RWPE2 (cell line): Measurements from ENCODE around the gene MAB21L2.
A peak's percentile ranks its signal among the peaks of the same experiment; 100 is the strongest.
"Not testable (repeated sequence)": the region's sequence is repeated elsewhere in the genome, so short reads cannot be mapped to it uniquely, and the experiment has no call there.

ENCODE experiments used
- ATAC-seq: fragments of 200-7000 bp; cut with Tn5 transposase; 3 replicates; pipeline ENCODE4 v1.9.1; 2021; ENCODE audit warnings: low read depth
- DNase-seq: peaks from one replicate; pipeline ENCODE4 v3.0.0-alpha.2; 2020; ENCODE audit warnings: low spot score
- H3K27ac ChIP-seq: fragments of 450-650 bp; 2 replicates; pipeline ENCODE4 v1.5.1; 2017; ENCODE audit warnings: mild to moderate bottlenecking; ENCODE audit not compliant: poor library complexity, severe bottlenecking
- H3K27me3 ChIP-seq: fragments of 250-450 bp; sonication (Bioruptor Pico); 2 replicates; pipeline ENCODE4 v1.5.1; 2021; ENCODE audit warnings: mild to moderate bottlenecking, moderate library complexity; ENCODE audit not compliant: insufficient read depth, poor library complexity, severe bottlenecking
- H3K36me3 ChIP-seq: fragments of 250-450 bp; sonication (Bioruptor Pico); 2 replicates; pipeline ENCODE4 v1.5.1; 2020; ENCODE audit warnings: low read depth, mild to moderate bottlenecking, moderate library complexity
- H3K4me1 ChIP-seq: fragments of 250-450 bp; sonication (Bioruptor Pico); 2 replicates; pipeline ENCODE4 v1.5.1; 2021; ENCODE audit warnings: mild to moderate bottlenecking, moderate library complexity; ENCODE audit not compliant: insufficient read depth, poor library complexity, severe bottlenecking
- H3K4me3 ChIP-seq: fragments of 250-450 bp; sonication (Bioruptor Pico); 2 replicates; pipeline ENCODE4 v1.5.1; 2021; ENCODE audit warnings: mild to moderate bottlenecking, moderate library complexity; ENCODE audit not compliant: severe bottlenecking
- H3K9me3 ChIP-seq: fragments of 250-450 bp; sonication (Bioruptor Pico); 2 replicates; pipeline ENCODE4 v1.5.1; 2021; ENCODE audit warnings: mild to moderate bottlenecking, moderate library complexity; ENCODE audit not compliant: severe bottlenecking
- CTCF ChIP-seq: fragments of 450-650 bp; IDR thresholded peaks from one replicate; pipeline ENCODE4 v1.5.1; 2017; ENCODE audit warnings: mild to moderate bottlenecking, moderate library complexity; ENCODE audit not compliant: poor library complexity, severe bottlenecking

MAB21L2 gene

DNA sequence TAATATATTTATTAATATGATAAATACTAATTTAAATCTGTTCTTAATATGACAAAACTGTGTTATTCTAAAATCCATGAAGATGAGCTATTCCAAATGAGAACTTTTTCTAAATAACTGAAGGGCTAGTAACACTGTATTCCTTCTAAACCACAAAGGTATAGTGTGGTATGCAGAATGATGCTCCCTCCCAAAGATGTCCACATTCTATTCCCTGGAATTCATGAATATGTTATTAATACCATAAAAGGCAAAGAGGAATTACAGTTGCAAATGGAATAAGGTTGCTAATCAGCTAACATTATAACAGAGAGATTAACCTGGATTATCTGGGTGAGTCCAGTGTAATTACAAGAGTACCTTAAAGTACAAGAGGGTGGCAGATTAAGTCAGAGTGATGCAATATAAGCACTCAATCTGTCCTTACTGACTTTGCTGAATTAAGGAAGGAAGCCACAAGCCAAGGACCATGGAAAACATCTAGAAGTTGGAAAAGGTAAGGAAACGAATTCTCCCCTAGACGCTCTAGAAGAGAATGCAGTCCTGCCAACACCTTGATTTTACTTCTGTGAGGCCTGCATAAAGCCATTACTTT is 20.7 kb upstream of the MAB21L2 start:
- no peak for DNase-seq
- ATAC-seq = peak; percentile 36; the same call in 1 of the 3 replicates
- no peaks in the 10 kb centered on the region for H3K36me3 ChIP-seq
- H3K4me3 ChIP-seq = no peak overlapping the region
- no peak for TF ChIP-seq CTCF
- H3K9me3 ChIP-seq = no peaks in the 10 kb centered on the region
- H3K4me1 ChIP-seq = no peaks in the 10 kb centered on the region
- H3K27me3 ChIP-seq = no peaks in the 10 kb centered on the region
- H3K27ac ChIP-seq = no peak overlapping the region

- H3K4me1 ChIP-seq = no peaks in the 10 kb centered on the region
- no peaks in the 10 kb centered on the region for H3K36me3 ChIP-seq
- no peak overlapping the region for H3K27ac ChIP-seq
- no peak for TF ChIP-seq CTCF
- no peak overlapping the region for H3K4me3 ChIP-seq
- H3K9me3 ChIP-seq = no peaks in the 10 kb centered on the region
- no peak for DNase-seq
- no peak for ATAC-seq
- H3K27me3 ChIP-seq = no peaks in the 10 kb centered on the region
Observed at GRCh38 chr4:150562250-150562649, 19.7 kb upstream of the MAB21L2 start.

DNA sequence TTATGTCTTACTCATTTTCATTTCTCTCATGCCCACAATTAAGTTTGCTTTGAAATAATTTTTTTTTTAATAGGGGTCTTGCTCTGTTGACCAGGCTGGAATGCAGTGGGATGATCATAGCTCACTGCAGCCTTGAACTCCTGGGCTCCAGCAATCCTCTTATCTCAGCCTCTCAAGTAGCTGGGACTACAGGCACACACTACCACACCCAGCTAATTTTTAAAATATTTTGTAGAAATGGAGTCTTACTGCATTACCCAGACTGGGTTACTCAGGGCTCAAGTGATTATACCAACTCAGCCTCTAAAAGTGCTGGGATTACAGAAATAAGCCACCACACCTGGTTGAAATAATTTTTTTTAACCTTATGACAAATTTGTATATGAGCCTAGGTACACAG is 19.2 kb upstream of the MAB21L2 start:
- no peaks in the 10 kb centered on the region for H3K36me3 ChIP-seq
- no peak for TF ChIP-seq CTCF

GRCh38 chr4:150564967-150565366 is 17.0 kb upstream of the MAB21L2 start:
- H3K27ac ChIP-seq, H3K4me1 ChIP-seq, H3K9me3 ChIP-seq, H3K27me3 ChIP-seq, DNase-seq, H3K4me3 ChIP-seq, H3K36me3 ChIP-seq, ATAC-seq: not testable (repeated sequence)

More for the DNA sequence above, 19.2 kb upstream of the MAB21L2 start:
- no peak for DNase-seq
- no peaks in the 10 kb centered on the region for H3K4me1 ChIP-seq
- H3K4me3 ChIP-seq = no peak overlapping the region
- H3K27ac ChIP-seq = no peak overlapping the region
- H3K27me3 ChIP-seq = no peaks in the 10 kb centered on the region
- no peaks in the 10 kb centered on the region for H3K9me3 ChIP-seq
- ATAC-seq = no peak

GRCh38 chr4:150567070-150567469 is 14.9 kb upstream of the MAB21L2 start:
- no peaks in the 10 kb centered on the region for H3K27me3 ChIP-seq
- ATAC-seq (no peak), DNase-seq (no peak)
- H3K4me3 ChIP-seq = no peak overlapping the region
- no peak for TF ChIP-seq CTCF
- H3K4me1 ChIP-seq = no peaks in the 10 kb centered on the region
- H3K27ac ChIP-seq = no peak overlapping the region
- H3K9me3 ChIP-seq = no peaks in the 10 kb centered on the region
- H3K36me3 ChIP-seq = no peaks in the 10 kb centered on the region; the same call in 1 of the 2 replicates
